GM13977 (cell line): ENCODE results near the gene PDPK1.
A peak's percentile ranks its signal among the peaks of the same experiment; 100 is the strongest.

ENCODE experiments used
- DNase-seq: peaks from one replicate; pipeline ENCODE4 v3.0.0; 2012; ENCODE audit warnings: low spot score
- CTCF ChIP-seq: IDR thresholded peaks from 2 replicates; pipeline ENCODE4 v1.5.1; 2012; ENCODE audit warnings: mild to moderate bottlenecking, control low read depth; ENCODE audit not compliant: insufficient read depth; ENCODE audit errors: extremely low read depth, missing control alignments
- in situ Hi-C: fragments of 300-500 bp; cut with MboI; formaldehyde crosslinking; loops from one replicate; pipeline ENCODE4 v1.12.0; 2022; ENCODE audit warnings: low sequenced_read_pairs, low pct_unique_long_range_greater_than_20kb, mixed read lengths, inconsistent platforms; ENCODE audit not compliant: unreplicated experiment

PDPK1 gene

GRCh38 chr16:2499454-2499853 lies 38.4 kb upstream of the PDPK1 start:
- no peak for TF ChIP-seq CTCF
- in situ Hi-C loops: loop anchor here (10.0 kb wide), 1 partner anchor 55 kb away; no protein-coding TSS in a partner anchor
- no peak for DNase-seq

GRCh38 chr16:2499890-2500429 lies 37.9 kb upstream of the PDPK1 start:
- no peak for TF ChIP-seq CTCF
- no peak for DNase-seq
- in situ Hi-C loops: loop anchor here (10.0 kb wide), 1 partner anchor 55 kb away; no protein-coding TSS in a partner anchor

- no peak for DNase-seq
- no peak for TF ChIP-seq CTCF
- in situ Hi-C loops: no loop called here
Observed at GRCh38 chr16:2500430-2500917, 37.3 kb upstream of the PDPK1 start.

GRCh38 chr16:2500918-2501750 lies 36.7 kb upstream of the PDPK1 start:
- DNase-seq: peak; percentile 90
- peak; percentile 99 for TF ChIP-seq CTCF
- in situ Hi-C loops: no loop called here

- in situ Hi-C loops: no loop called here
- no peak for DNase-seq
- TF ChIP-seq CTCF: no peak
Observed at GRCh38 chr16:2501946-2502895, 35.6 kb upstream of the PDPK1 start.

GRCh38 chr16:2505695-2506094 lies 32.1 kb upstream of the PDPK1 start:
- DNase-seq: no peak
- TF ChIP-seq CTCF: no peak
- in situ Hi-C loops: no loop called here
